HL-60 (cell line): ENCODE results near the gene SPSB3.

Source experiments
- GABPA ChIP-seq: IDR thresholded peaks from 2 replicates; pipeline ENCODE4 v1.6.1; 2012; ENCODE audit warnings: low read depth
- POLR2AphosphoS5 ChIP-seq: IDR thresholded peaks from 2 replicates; pipeline ENCODE4 v1.6.1; 2012; ENCODE audit warnings: low read depth
- SPI1 ChIP-seq: IDR thresholded peaks from 2 replicates; pipeline ENCODE4 v1.6.1; 2012; ENCODE audit warnings: low read depth, mild to moderate bottlenecking, borderline replicate concordance
- TF ChIP-seq, protein P1 (sequence below): IDR thresholded peaks from one replicate; pipeline ENCODE4 v1.5.1; 2011; ENCODE audit warnings: low read length, control low read depth, inconsistent platforms; ENCODE audit not compliant: insufficient read depth
- TF ChIP-seq, protein P2 (sequence below): IDR thresholded peaks from 2 replicates; pipeline ENCODE4 v1.6.1; 2012; ENCODE audit warnings: low read depth; ENCODE audit not compliant: insufficient replicate concordance

DNA sequence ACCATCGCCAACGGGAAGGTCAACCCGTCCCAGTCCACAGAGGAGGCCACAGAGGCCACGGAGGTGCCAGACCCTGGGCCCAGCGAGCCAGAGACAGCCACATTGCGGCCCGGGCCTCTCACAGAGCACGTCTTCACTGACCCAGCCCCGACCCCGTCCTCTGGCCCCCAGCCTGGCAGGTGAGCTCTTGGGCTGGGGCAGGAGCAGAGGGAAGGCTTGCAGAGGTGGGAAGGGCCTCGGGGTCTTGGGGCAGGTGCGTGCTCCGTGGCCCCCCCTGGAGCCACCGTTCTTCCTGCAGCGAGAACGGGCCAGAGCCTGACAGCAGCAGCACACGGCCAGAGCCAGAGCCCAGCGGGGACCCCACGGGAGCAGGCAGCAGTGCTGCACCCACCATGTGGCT, 16.1 kb downstream of the SPSB3 start:
- TF ChIP-seq, protein P1, sequence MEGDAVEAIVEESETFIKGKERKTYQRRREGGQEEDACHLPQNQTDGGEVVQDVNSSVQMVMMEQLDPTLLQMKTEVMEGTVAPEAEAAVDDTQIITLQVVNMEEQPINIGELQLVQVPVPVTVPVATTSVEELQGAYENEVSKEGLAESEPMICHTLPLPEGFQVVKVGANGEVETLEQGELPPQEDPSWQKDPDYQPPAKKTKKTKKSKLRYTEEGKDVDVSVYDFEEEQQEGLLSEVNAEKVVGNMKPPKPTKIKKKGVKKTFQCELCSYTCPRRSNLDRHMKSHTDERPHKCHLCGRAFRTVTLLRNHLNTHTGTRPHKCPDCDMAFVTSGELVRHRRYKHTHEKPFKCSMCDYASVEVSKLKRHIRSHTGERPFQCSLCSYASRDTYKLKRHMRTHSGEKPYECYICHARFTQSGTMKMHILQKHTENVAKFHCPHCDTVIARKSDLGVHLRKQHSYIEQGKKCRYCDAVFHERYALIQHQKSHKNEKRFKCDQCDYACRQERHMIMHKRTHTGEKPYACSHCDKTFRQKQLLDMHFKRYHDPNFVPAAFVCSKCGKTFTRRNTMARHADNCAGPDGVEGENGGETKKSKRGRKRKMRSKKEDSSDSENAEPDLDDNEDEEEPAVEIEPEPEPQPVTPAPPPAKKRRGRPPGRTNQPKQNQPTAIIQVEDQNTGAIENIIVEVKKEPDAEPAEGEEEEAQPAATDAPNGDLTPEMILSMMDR, result no peak
- TF ChIP-seq, protein P2, sequence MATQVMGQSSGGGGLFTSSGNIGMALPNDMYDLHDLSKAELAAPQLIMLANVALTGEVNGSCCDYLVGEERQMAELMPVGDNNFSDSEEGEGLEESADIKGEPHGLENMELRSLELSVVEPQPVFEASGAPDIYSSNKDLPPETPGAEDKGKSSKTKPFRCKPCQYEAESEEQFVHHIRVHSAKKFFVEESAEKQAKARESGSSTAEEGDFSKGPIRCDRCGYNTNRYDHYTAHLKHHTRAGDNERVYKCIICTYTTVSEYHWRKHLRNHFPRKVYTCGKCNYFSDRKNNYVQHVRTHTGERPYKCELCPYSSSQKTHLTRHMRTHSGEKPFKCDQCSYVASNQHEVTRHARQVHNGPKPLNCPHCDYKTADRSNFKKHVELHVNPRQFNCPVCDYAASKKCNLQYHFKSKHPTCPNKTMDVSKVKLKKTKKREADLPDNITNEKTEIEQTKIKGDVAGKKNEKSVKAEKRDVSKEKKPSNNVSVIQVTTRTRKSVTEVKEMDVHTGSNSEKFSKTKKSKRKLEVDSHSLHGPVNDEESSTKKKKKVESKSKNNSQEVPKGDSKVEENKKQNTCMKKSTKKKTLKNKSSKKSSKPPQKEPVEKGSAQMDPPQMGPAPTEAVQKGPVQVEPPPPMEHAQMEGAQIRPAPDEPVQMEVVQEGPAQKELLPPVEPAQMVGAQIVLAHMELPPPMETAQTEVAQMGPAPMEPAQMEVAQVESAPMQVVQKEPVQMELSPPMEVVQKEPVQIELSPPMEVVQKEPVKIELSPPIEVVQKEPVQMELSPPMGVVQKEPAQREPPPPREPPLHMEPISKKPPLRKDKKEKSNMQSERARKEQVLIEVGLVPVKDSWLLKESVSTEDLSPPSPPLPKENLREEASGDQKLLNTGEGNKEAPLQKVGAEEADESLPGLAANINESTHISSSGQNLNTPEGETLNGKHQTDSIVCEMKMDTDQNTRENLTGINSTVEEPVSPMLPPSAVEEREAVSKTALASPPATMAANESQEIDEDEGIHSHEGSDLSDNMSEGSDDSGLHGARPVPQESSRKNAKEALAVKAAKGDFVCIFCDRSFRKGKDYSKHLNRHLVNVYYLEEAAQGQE, result no peak
- no peak for TF ChIP-seq POLR2AphosphoS5
- TF ChIP-seq GABPA, result no peak
- no peak for TF ChIP-seq SPI1
